ENCODE results near the gene ZFAND6.
"Not testable (repeated sequence)": the region's sequence is repeated elsewhere in the genome, so short reads cannot be mapped to it uniquely, and the experiment has no call there.

The ZFAND6 gene

GRCh38 chr15:80036071-80036470 lies 23.4 kb upstream of the ZFAND6 start:
- no peaks in the 10 kb centered on the region for H3K9me3 ChIP-seq (ENCODE audit: severe bottlenecking)
- no peak for DNase-seq (ENCODE audit: low spot score)
- TF ChIP-seq CTCF (IDR thresholded peaks at IDR 0.05; ENCODE audit: poor library complexity, severe bottlenecking): no peak
- H3K4me3 ChIP-seq (ENCODE audit: severe bottlenecking): no peak overlapping the region
- no peak overlapping the region for H3K27ac ChIP-seq (ENCODE audit: poor library complexity, severe bottlenecking)
- H3K36me3 ChIP-seq (ENCODE audit: low read depth): no peaks in the 10 kb centered on the region
- no peak for ATAC-seq (ENCODE audit: low read depth)
- peaks cover 17% of the 10 kb centered on the region for H3K4me1 ChIP-seq (ENCODE audit: insufficient read depth, poor library complexity, severe bottlenecking)
- H3K27me3 ChIP-seq (ENCODE audit: insufficient read depth, poor library complexity, severe bottlenecking): no peaks in the 10 kb centered on the region

GRCh38 chr15:80041494-80042253 lies 17.8 kb upstream of the ZFAND6 start:
- Histone ChIP-seq H3K4me3 (ENCODE audit: severe bottlenecking) (no peak overlapping the region), H3K27ac (ENCODE audit: poor library complexity, severe bottlenecking) (no peak overlapping the region), H3K9me3 (ENCODE audit: severe bottlenecking) (no peaks in the 10 kb centered on the region), H3K27me3 (ENCODE audit: insufficient read depth, poor library complexity, severe bottlenecking) (no peaks in the 10 kb centered on the region), H3K4me1 (ENCODE audit: insufficient read depth, poor library complexity, severe bottlenecking) (no peaks in the 10 kb centered on the region), H3K36me3 (ENCODE audit: low read depth) (no peaks in the 10 kb centered on the region)
- no peak for TF ChIP-seq CTCF (IDR thresholded peaks at IDR 0.05; ENCODE audit: poor library complexity, severe bottlenecking)
- DNase-seq (ENCODE audit: low spot score) (no peak), ATAC-seq (ENCODE audit: low read depth) (peak; percentile 27; the same call in 1 of the 3 replicates)

GRCh38 chr15:80042568-80042967 lies 16.9 kb upstream of the ZFAND6 start:
- H3K4me1 ChIP-seq (ENCODE audit: insufficient read depth, poor library complexity, severe bottlenecking): no peaks in the 10 kb centered on the region
- no peaks in the 10 kb centered on the region for H3K27me3 ChIP-seq (ENCODE audit: insufficient read depth, poor library complexity, severe bottlenecking)
- H3K36me3 ChIP-seq (ENCODE audit: low read depth): no peaks in the 10 kb centered on the region
- H3K27ac ChIP-seq (ENCODE audit: poor library complexity, severe bottlenecking): no peak overlapping the region
- no peak overlapping the region for H3K4me3 ChIP-seq (ENCODE audit: severe bottlenecking)
- ATAC-seq (ENCODE audit: low read depth) (no peak), DNase-seq (ENCODE audit: low spot score) (no peak)
- H3K9me3 ChIP-seq (ENCODE audit: severe bottlenecking): no peaks in the 10 kb centered on the region
- no peak for TF ChIP-seq CTCF (IDR thresholded peaks at IDR 0.05; ENCODE audit: poor library complexity, severe bottlenecking)

GRCh38 chr15:80045219-80045618 lies 14.3 kb upstream of the ZFAND6 start:
- not testable (repeated sequence) for H3K27ac ChIP-seq (ENCODE audit: poor library complexity, severe bottlenecking); H3K27me3 ChIP-seq (ENCODE audit: insufficient read depth, poor library complexity, severe bottlenecking); H3K36me3 ChIP-seq (ENCODE audit: low read depth); DNase-seq (ENCODE audit: low spot score); ATAC-seq (ENCODE audit: low read depth); H3K4me3 ChIP-seq (ENCODE audit: severe bottlenecking); H3K9me3 ChIP-seq (ENCODE audit: severe bottlenecking); H3K4me1 ChIP-seq (ENCODE audit: insufficient read depth, poor library complexity, severe bottlenecking)

GRCh38 chr15:80049046-80049445 lies 10.4 kb upstream of the ZFAND6 start:
- H3K9me3 ChIP-seq (ENCODE audit: severe bottlenecking): no peaks in the 10 kb centered on the region
- no peaks in the 10 kb centered on the region for H3K36me3 ChIP-seq (ENCODE audit: low read depth)
- H3K4me1 ChIP-seq (ENCODE audit: insufficient read depth, poor library complexity, severe bottlenecking): peaks cover 3% of the 10 kb centered on the region
- TF ChIP-seq CTCF (IDR thresholded peaks at IDR 0.05; ENCODE audit: poor library complexity, severe bottlenecking): no peak
- no peak overlapping the region for H3K27ac ChIP-seq (ENCODE audit: poor library complexity, severe bottlenecking)
- no peaks in the 10 kb centered on the region for H3K27me3 ChIP-seq (ENCODE audit: insufficient read depth, poor library complexity, severe bottlenecking)
- ATAC-seq (ENCODE audit: low read depth) (no peak), DNase-seq (ENCODE audit: low spot score) (no peak)
- no peak overlapping the region for H3K4me3 ChIP-seq (ENCODE audit: severe bottlenecking)
